Measurements from ENCODE around the gene FAM221A.

GRCh38 chr7:23689165-23689564, 9.2 kb downstream of the FAM221A start:
- TF ChIP-seq, protein P1, sequence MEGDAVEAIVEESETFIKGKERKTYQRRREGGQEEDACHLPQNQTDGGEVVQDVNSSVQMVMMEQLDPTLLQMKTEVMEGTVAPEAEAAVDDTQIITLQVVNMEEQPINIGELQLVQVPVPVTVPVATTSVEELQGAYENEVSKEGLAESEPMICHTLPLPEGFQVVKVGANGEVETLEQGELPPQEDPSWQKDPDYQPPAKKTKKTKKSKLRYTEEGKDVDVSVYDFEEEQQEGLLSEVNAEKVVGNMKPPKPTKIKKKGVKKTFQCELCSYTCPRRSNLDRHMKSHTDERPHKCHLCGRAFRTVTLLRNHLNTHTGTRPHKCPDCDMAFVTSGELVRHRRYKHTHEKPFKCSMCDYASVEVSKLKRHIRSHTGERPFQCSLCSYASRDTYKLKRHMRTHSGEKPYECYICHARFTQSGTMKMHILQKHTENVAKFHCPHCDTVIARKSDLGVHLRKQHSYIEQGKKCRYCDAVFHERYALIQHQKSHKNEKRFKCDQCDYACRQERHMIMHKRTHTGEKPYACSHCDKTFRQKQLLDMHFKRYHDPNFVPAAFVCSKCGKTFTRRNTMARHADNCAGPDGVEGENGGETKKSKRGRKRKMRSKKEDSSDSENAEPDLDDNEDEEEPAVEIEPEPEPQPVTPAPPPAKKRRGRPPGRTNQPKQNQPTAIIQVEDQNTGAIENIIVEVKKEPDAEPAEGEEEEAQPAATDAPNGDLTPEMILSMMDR (IDR thresholded peaks at IDR 0.05) = no peak
- TF ChIP-seq POLR2A (IDR thresholded peaks at IDR 0.05) (no peak), EP300 (IDR thresholded peaks at IDR 0.05) (no peak)

Data from ovary (tissue), 3 donors.